Measurements from ENCODE around the gene CEP295NL. TPM values are rescaled to one million over a fixed set of nuclear protein-coding genes. Genes with fewer than 3 reads are reported as not detected.

CEP295NL gene
- total RNA-seq, 1 experiment from 2014 or later: 1.9 TPM

DNA sequence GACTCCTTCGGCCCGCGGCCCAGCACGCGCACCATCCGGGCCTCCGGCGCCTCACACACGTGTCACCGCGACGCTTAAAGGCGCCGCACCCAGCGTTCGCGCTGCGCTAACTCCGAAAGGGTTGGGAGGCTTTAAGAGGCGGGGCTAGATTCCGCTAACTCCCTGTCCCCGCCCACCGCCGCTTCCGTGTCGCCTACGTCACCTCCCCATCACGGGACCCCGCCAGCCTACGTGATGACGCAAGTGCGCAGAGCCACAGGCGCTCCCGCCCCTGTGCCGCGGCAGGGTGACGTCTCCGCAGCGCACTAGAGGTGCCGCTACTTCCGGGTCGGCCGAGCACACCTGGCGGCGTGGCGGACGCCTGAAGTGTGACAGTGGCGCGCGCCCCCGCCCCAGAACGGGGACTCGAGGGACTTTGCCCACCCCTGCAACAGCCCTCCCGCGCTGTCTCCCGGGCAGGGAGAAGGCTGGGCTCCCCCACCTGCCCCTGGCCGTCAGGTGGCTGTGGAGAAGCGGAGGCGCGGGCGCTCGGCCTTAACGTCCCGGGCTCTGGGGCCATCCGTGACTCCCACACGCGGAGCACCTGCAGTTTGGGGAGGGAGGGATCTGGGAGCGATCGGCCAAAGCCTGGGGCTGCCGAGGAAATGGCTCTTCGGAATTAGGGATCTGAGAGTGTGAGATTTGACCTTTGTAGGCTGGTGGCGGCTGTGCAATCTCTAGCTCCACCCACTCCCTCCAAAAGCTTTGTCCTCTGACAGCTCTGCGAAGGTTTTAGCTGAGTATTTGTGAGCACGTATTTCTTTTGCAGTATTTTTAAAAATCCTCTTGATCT lies 62.0 kb downstream of the CEP295NL start, which contains the start of gene USP36 (continued):
- TF ChIP-seq CTCF (IDR thresholded peaks at IDR 0.05 in 2 of 3, conservative IDR thresholded peaks at IDR 0.05 in 1 of 3; ENCODE audit: borderline replicate concordance in 1 of 3, insufficient read depth in 1 of 3, low read depth in 2 of 3, low read length in 2 of 3): 0 out of 6 replicates have a peak, but pooled peaks of 1 of the 3 experiments have one; percentile 12

Other genes with a start within 250 kb of the CEP295NL start
- gene CYTH1, start 120.9 kb downstream of the CEP295NL start, total RNA-seq (2021; ENCODE audit: unreplicated experiment): 34.3 TPM
- 104 TPM for gene USP36, start 62.4 kb downstream of the CEP295NL start, total RNA-seq (2021; ENCODE audit: unreplicated experiment)
- gene TIMP2, start 22.2 kb upstream of the CEP295NL start, total RNA-seq (2021; ENCODE audit: unreplicated experiment): 64.8 TPM
- 389 TPM for gene LGALS3BP, start 76.7 kb upstream of the CEP295NL start, total RNA-seq (2021; ENCODE audit: unreplicated experiment)
- 97.1 TPM for gene CANT1, start 106.6 kb upstream of the CEP295NL start, total RNA-seq (2021; ENCODE audit: unreplicated experiment)
- 4.0 TPM for gene C1QTNF1, start 121.0 kb upstream of the CEP295NL start, total RNA-seq (2021; ENCODE audit: unreplicated experiment)
- gene ENGASE, start 171.6 kb upstream of the CEP295NL start, total RNA-seq (2021; ENCODE audit: unreplicated experiment): 54.2 TPM

All from HCT116 (cell line).